GM12878 (cell line): ENCODE measurements around the gene AP2B1. TPM values are rescaled to one million over a fixed set of nuclear protein-coding genes. Genes with fewer than 3 reads are reported as not detected.

Experiments used
- ATAC-seq: fragments of 200-7000 bp; cut with Tn5 transposase; 3 replicates; pipeline ENCODE4 v1.9.1; 2020; ENCODE audit warnings: mild to moderate bottlenecking, moderate library complexity
- BruUV-seq: library from RNA; stranded (reverse); fragments of 400-500 nt; replicated peaks from 2 replicates; lab custom pipeline; 2021; lab: Mats Ljungman, UMichigan
- CTCF ChIA-PET: fragments of 300-600 bp; sonication (Branson Sonifier 250); formaldehyde crosslinking; extraction: SDS; loops from one replicate; lab custom pipeline; 2021; ENCODE audit warnings: inconsistent platforms; lab: Yijun Ruan, JAX
- POLR2A ChIA-PET: fragments of 350-600 bp; formaldehyde crosslinking; extraction: SDS; loops from one replicate; lab custom pipeline; 2021; ENCODE audit warnings: inconsistent platforms; lab: Charles Lee
- RAD21 ChIA-PET: fragments of 300-600 bp; sonication (Branson Sonifier 250); formaldehyde crosslinking; loops from one replicate; lab custom pipeline; 2023; ENCODE audit warnings: antibody characterized with exemption; ENCODE audit not compliant: unreplicated experiment; lab: Charles Lee
- SMC1A ChIA-PET: fragments of 300-600 bp; sonication (Branson Sonifier 250); formaldehyde crosslinking; loops from one replicate; lab custom pipeline; 2023; ENCODE audit not compliant: unreplicated experiment, uncharacterized antibody; lab: Charles Lee
- DNase-seq: peaks from one replicate; pipeline ENCODE4 v3.0.0-alpha.2; 2011; ENCODE audit warnings: low read depth, low spot score
- FAIRE-seq: peaks from 3 replicates; lab custom pipeline; 2011; peaks lifted over from hg19 to GRCh38; lab: Jason Lieb, UNC
- H2AFZ ChIP-seq: 2 replicates; pipeline ENCODE4 v1.6.0; 2011; ENCODE audit warnings: low read depth, low read length, control low read depth; ENCODE audit not compliant: control insufficient read depth
- H3K27ac ChIP-seq: 2 replicates; pipeline ENCODE4 v1.5.1; 2011; ENCODE audit warnings: control low read depth; ENCODE audit not compliant: control insufficient read depth, insufficient read depth
- H3K27me3 ChIP-seq, 2 experiments: replicated peaks in 1 of 2; 2 replicates each; pipeline versions ENCODE4 v1.6.0 to v1.6.1; 2011; ENCODE audit warnings: low read length in 1 of 2; ENCODE audit not compliant: control insufficient read depth in 2 of 2, insufficient read depth in 2 of 2
- H3K36me3 ChIP-seq, 2 experiments: 2 replicates each; pipeline ENCODE4 v1.5.1; 2011; ENCODE audit warnings: low read length in 1 of 2; ENCODE audit not compliant: control insufficient read depth in 2 of 2, insufficient read depth in 2 of 2
- H3K4me1 ChIP-seq: 2 replicates; pipeline ENCODE4 v1.6.1; 2011; ENCODE audit warnings: mild to moderate bottlenecking, low read length, moderate library complexity, mixed read lengths; ENCODE audit not compliant: control insufficient read depth, insufficient read depth
- H3K4me2 ChIP-seq: 2 replicates; pipeline ENCODE4 v1.6.0; 2011; ENCODE audit warnings: control low read depth; ENCODE audit not compliant: control insufficient read depth, insufficient read depth
- H3K4me3 ChIP-seq: fragments of 200-600 bp; sonication (generic); 2 replicates; pipeline ENCODE4 v1.5.1; 2016
- H3K79me2 ChIP-seq: 2 replicates; pipeline ENCODE4 v1.6.0; 2011; ENCODE audit warnings: low read length; ENCODE audit not compliant: control insufficient read depth, insufficient read depth
- H3K9ac ChIP-seq: 2 replicates; pipeline ENCODE4 v1.8.0; 2011; ENCODE audit warnings: low read length, control low read depth, mixed read lengths; ENCODE audit not compliant: control insufficient read depth, insufficient read depth
- H3K9me3 ChIP-seq: replicated peaks from 3 replicates; pipeline ENCODE4 v1.5.1; 2011; ENCODE audit warnings: mild to moderate bottlenecking, low read length; ENCODE audit not compliant: control insufficient read depth, insufficient read depth
- H4K20me1 ChIP-seq: 2 replicates; pipeline ENCODE4 v1.6.0; 2011; ENCODE audit not compliant: control insufficient read depth, insufficient read depth
- ESRRA ChIP-seq: IDR thresholded peaks from 2 replicates; pipeline ENCODE4 v1.6.1; 2012; ENCODE audit warnings: mild to moderate bottlenecking, low read length, improper control_type of control experiment
- GABPA ChIP-seq: IDR thresholded peaks from 2 replicates; pipeline ENCODE4 v1.6.1; 2014; ENCODE audit warnings: antibody characterized with exemption, low read depth, mild to moderate bottlenecking, inconsistent platforms
- IKZF2 ChIP-seq, 2 experiments: fragments of 450-650 bp; IDR thresholded peaks; 2 replicates each; pipeline ENCODE4 v1.6.1; 2017; ENCODE audit warnings: mild to moderate bottlenecking in 2 of 2, moderate library complexity in 2 of 2
- MEF2A ChIP-seq: IDR thresholded peaks from 2 replicates; pipeline ENCODE4 v1.6.1; 2011; ENCODE audit warnings: low read depth, mild to moderate bottlenecking, low read length, moderate library complexity; ENCODE audit not compliant: insufficient read depth
- NBN ChIP-seq: fragments of 450-650 bp; IDR thresholded peaks from 2 replicates; pipeline ENCODE4 v1.6.1; 2016
- RAD21 ChIP-seq: IDR thresholded peaks from 2 replicates; pipeline ENCODE4 v1.6.1; 2011; ENCODE audit warnings: mild to moderate bottlenecking, low read depth, low read length, moderate library complexity; ENCODE audit not compliant: insufficient read depth
- RBBP5 ChIP-seq: fragments of 200-600 bp; sonication (generic); conservative IDR thresholded peaks from 2 replicates; pipeline ENCODE4 v1.6.1; 2016
- STAT3 ChIP-seq: IDR thresholded peaks from 2 replicates; pipeline ENCODE4 v1.6.1; 2011; ENCODE audit warnings: low read depth, low read length, improper control_type of control experiment
- YBX1 ChIP-seq: fragments of 450-650 bp; IDR thresholded peaks from 2 replicates; pipeline ENCODE4 v1.6.1; 2016; ENCODE audit warnings: antibody characterized with exemption
- WGBS: methylation state at CpG from one replicate; pipeline ENCODE4 v1.1.6; 2016; ENCODE audit warnings: low lambda C conversion rate; ENCODE audit not compliant: insufficient replicate concordance, insufficient coverage; ENCODE audit errors: missing lambda C conversion rate; 5-methylcytosine and 5-hydroxymethylcytosine counted together
- in situ Hi-C: fragments of 300-500 bp; cut with MboI; formaldehyde crosslinking; loops from 9 replicates; pipeline ENCODE4 v1.14.3; 2018; ENCODE audit warnings: mixed read lengths
- intact Hi-C: fragments of 100-400 bp; cut with micrococcal nuclease; formaldehyde crosslinking; loops from one replicate; pipeline ENCODE4 v1.14.2; 2022; ENCODE audit not compliant: unreplicated experiment
- polyA plus RNA-seq, 11 experiments: library from polyadenylated mRNA; depleted of rRNA in 4 of 11; unstranded in 6 of 11; stranded (reverse) in 5 of 11; fragments of >200 nt; fragmentation: Nextera tagmentation in 4 of 11; fragmentation: Illumina TruSeq in 1 of 11; extraction: Ambion mirVana in 4 of 11; extraction: Trizol in 1 of 11; gene quantifications; 1 replicate in 1 of 11; 2 replicates in 10 of 11; pipeline versions ENCODE4 v1.2.1 to v1.2.3, GENCODE V29; 2011 to 2016; ENCODE audit warnings: inconsistent platforms in 2 of 11, missing spikeins in 2 of 11, low read depth in 1 of 11
- total RNA-seq, 4 experiments: library from RNA; depleted of rRNA in 3 of 4; stranded (reverse); fragments of >200 nt in 3 of 4; fragmentation: Illumina TruSeq in 1 of 4; extraction: Trizol in 1 of 4; gene quantifications; 2 replicates each; pipeline versions ENCODE4 v1.2.1 to v1.2.3, GENCODE V29; 2013 to 2021

AP2B1 gene
- total and polyA plus RNA-seq, 10 of the 15 experiments (the other 5 are each of a cell fraction or from before 2014, with no cell fraction given): 18.6 to 112 (median 53.9) TPM

- TF ChIP-seq IKZF2 (IDR thresholded peaks at IDR 0.05): no peak
- no peak for TF ChIP-seq RBBP5
- no peak for TF ChIP-seq MEF2A
Measured at GRCh38 chr17:35729405-35729833, 142.3 kb downstream of the AP2B1 start (continued).

GRCh38 chr17:35730400-35731005, 143.4 kb downstream of the AP2B1 start:
- Histone ChIP-seq H4K20me1 (no peaks in the 10 kb centered on the region), H3K9ac (no peak overlapping the region), H3K4me2 (no peak overlapping the region), H3K4me1 (no peaks in the 10 kb centered on the region), H3K9me3 (no peaks in the 10 kb centered on the region), H3K36me3 (peaks cover 0 to 3% of the 10 kb centered on the region in 2 experiments; a peak in 2 of 4 replicates), H2AFZ (no peak overlapping the region), H3K27ac (no peak overlapping the region), H3K27me3 (no peaks in the 10 kb centered on the region; a peak in 1 of 4 replicates), H3K79me2 (no peaks in the 10 kb centered on the region), H3K4me3 (no peak overlapping the region)
- no TSS peak for BruUV-seq
- intact Hi-C loops: no loop called here
- 80% methylated on average over 10 of the region's 10 CpGs for WGBS
- ChIA-PET RAD21 (no interaction called here), SMC1A (no interaction called here), POLR2A (no interaction called here), CTCF (interaction anchor here (0.6 to 2.2 kb wide), 4 partner anchors 9 to 198 kb away, joined by 3 to 11 read pairs (median 4); no protein-coding TSS in a partner anchor)
- FAIRE-seq (no peak), ATAC-seq (no peak), DNase-seq (no peak)
- TF ChIP-seq GABPA: no peak
- TF ChIP-seq RAD21: no peak
- TF ChIP-seq NBN: no peak
- TF ChIP-seq ESRRA: no peak
- TF ChIP-seq STAT3: no peak
- no peak for TF ChIP-seq YBX1
- in situ Hi-C loops: no loop called here
